ENCODE results near the gene UCK2. TPM values are rescaled to one million over a fixed set of nuclear protein-coding genes. Genes with fewer than 3 reads are reported as not detected.

Gene UCK2
- total RNA-seq, 1 donor from 2014 or later, result 107 TPM

DNA sequence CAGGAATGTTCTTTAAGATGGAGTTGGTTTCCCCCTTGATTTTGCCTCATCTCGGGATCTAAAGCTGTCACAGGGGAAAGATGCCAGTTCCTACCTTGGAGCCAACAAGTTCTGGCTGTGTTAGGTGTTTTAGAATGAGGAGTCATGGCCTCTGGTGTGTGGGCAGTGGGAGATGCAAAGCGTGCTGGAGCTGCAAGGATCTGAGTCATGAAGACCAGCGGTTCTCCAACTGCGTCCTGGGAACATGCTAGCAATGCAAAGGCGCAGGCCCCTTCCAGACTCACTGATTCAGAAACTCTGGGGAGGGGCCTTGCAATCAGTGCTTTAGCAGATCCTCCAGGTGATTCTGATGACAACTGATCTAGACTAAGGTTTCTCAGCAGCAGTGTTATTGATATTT lies 109.1 kb downstream of the UCK2 start:
- DNase-seq (ENCODE audit: low read depth), result no peak

GRCh38 chr1:165937829-165938228 lies 110.4 kb downstream of the UCK2 start:
- DNase-seq (ENCODE audit: low read depth), result no peak

- no peak for DNase-seq (ENCODE audit: low read depth)
Measured at GRCh38 chr1:165938844-165939243, 111.4 kb downstream of the UCK2 start.

GRCh38 chr1:165941531-165941930 lies 114.1 kb downstream of the UCK2 start:
- DNase-seq (ENCODE audit: low read depth), result no peak

GRCh38 chr1:165942062-165942461 lies 114.6 kb downstream of the UCK2 start:
- DNase-seq (ENCODE audit: low read depth), result no peak

DNA sequence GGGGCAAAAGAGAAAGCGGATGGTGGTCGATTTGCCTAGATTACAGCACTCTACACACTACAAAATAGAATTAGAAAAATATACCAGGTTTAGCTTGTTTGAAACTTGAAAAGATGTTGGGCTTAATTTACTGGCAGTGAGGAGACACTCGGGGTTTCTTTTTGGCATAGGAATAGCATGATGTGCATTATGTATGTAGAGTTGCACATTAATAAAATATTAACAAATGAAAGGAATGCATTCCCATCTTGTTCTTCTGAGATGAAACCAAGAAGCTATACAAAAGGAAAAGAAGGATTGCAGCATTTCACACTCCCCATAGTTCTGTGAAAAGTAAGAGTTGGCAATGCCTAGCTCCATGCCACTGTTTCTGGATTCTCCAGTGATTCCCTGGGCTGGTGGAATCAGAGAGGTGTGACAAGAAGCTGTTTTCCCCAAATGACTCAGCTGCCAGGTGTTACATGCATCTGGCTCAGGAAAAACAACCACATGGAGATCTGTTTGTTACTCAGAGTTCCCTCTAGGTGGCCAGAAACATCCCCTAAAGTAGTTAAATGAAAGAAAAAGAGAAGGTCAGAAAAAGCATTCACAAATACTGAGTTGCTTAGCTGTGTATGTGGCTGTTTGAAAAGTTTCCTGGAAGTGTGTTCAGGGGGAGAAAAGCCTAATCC lies 115.6 kb downstream of the UCK2 start:
- no peak for DNase-seq (ENCODE audit: low read depth)

DNA sequence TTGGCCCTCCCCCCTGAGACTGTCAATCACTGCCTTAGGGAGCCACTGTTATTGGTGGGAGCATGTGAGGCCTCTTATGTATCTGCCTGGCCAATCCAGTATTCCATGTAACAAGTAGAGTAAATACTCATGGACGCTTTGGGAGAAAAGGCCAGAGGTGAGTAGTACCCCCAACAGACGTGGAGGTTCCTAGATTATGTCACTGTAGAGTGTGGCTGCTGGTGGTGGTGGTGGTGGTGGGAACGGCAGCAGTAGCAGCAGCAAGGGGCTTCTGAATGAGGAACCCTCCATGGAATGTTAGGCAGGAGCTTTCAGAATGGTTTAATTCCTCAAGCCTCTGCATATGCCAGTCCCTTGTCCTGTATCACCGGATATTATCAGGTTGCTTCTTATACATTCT lies 118.5 kb downstream of the UCK2 start:
- no peak for DNase-seq (ENCODE audit: low read depth)

- DNase-seq (ENCODE audit: low read depth), result no peak
Measured at GRCh38 chr1:165947797-165948455, 120.5 kb downstream of the UCK2 start.

DNA sequence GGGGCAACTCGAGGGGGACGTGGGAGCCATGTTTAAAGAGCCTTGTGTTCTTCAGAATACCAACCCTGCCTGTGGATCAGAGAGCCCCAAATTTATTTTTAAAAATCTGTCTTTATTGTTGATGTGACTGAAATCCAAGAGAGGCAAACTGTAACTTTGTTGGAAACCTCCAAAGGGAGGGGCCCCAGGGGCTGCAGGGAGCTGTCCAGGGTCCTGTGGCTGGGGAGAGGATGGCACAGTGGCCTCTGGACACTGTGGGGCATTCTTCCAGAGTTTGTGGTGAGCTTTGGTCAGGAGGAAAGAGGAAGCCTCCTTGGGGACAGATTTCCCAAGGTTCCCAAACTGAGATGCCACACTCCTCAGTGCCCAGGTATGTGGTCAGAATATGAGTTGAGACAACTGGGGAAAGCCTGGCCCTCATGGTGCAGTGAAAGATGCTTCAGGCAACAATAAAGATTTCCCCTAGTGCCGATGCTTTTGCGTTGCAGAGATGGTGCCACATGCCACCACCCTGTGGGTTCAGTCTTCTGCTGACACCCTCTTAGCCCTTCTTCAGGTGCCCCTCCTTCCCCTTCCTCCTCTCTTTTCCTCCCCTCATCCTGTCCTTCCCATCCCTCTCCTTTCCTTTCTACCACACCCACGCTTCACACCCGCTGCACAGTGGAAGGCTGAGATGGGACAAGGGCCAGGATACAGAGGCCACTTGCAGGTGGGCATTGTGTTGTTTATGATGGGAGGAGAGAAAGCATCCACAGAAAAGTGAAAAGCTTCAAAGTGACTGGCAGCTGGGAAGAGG lies 122.1 kb downstream of the UCK2 start:
- peak; percentile 77 for DNase-seq (ENCODE audit: low read depth)

DNA sequence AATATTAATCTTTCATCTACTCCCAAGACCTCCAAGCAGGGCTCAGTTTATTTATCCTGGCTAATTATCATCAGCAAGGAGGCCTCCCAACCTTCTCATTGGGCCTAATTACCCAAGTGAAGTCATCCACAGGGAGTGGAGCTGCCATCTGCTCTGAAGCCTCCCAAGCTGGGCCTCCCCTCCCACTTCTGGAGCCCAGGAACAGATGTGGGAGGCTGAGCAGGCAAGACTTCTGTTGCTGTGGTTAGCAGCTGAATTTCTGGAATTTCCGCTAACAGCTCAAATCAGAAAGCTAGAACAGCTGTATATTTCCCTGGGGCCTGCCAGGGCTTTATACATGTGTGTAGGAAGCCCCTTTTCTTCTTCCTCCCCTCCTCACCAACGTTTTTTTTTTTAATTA lies 127.5 kb downstream of the UCK2 start:
- DNase-seq (ENCODE audit: low read depth), result peak; percentile 86

GRCh38 chr1:165958306-165958705 lies 130.9 kb downstream of the UCK2 start:
- DNase-seq (ENCODE audit: low read depth), result no peak

DNA sequence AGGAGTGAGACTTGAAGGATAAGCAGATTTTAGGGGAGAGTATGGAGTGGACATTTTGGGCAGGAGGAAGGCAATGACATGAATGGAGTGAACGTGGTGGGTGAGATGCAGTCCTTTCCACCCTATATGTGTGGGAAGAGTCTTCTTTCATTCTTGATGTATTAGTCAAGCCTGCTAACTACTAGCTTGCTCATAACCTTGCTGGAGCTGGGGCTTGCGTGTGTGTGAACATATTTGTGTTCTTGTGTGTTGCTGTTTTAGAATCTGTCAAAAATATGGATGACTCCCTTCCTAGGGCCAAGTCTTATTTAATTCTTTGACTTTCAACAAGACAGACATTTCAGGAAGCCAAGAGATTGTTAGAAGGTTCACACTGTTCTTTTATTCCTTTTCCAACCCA lies 132.7 kb downstream of the UCK2 start:
- no peak for DNase-seq (ENCODE audit: low read depth)

DNA sequence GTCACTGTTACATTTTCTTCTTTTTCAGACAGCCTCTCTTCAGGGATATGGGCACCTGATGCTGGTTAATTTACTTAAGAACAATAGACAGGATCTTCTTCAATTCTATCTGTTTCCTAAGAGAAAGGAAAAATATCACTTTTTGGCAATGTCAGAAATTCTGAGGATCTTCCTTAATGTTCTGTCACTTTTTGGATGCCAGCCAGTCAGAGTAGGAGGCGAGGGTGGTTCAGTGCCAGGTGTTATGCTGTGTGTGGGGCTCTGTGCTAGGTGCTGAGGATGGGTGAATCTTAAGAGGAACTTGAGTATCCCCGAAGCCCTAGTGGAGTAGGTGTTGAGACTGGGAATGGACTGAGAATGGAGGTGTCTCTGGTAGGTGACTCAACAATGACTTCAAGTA lies 133.5 kb downstream of the UCK2 start:
- DNase-seq (ENCODE audit: low read depth), result no peak

Other genes with a start within 250 kb of the UCK2 start
- 60.4 and 103 TPM in 2 replicates for gene MGST3, start 196.4 kb upstream of the UCK2 start, total RNA-seq
- gene ALDH9A1, start 129.1 kb upstream of the UCK2 start, total RNA-seq, result 175 and 200 TPM in 2 replicates
- gene TMCO1, start 58.7 kb upstream of the UCK2 start, total RNA-seq, result 87.2 and 96.9 TPM in 2 replicates